Sigmoid colon (tissue), 4 donors: ENCODE data around the gene VPS8.
"Not testable (repeated sequence)": the region's sequence is repeated elsewhere in the genome, so short reads cannot be mapped to it uniquely, and the experiment has no call there.

Experiments
- CTCF ChIP-seq, 4 experiments: fragments of 450-650 bp in 3 of 4; fragments of 200-600 bp in 1 of 4; IDR thresholded peaks; one replicate each; pipeline ENCODE4 v1.5.1; 2016 to 2019; ENCODE audit warnings: antibody characterized with exemption in 4 of 4, mild to moderate bottlenecking in 3 of 4, moderate library complexity in 2 of 4
- POLR2AphosphoS5 ChIP-seq, 4 donors: sonication (generic); formaldehyde crosslinking; IDR thresholded peaks; one replicate each; pipeline ENCODE4 v1.6.1; 2017; ENCODE audit warnings: antibody characterized with exemption in 4 of 4

- not testable (repeated sequence) for TF ChIP-seq POLR2AphosphoS5, CTCF (IDR thresholded peaks at IDR 0.05)
These were observed 138.8 kb downstream of the VPS8 start for GRCh38 chr3:184950816-184951215.
